PC-9 (cell line): ENCODE data around the gene APPL2. TPM values are rescaled to one million over a fixed set of nuclear protein-coding genes. Genes with fewer than 3 reads are reported as not detected.

Experiments used
- BruUV-seq: library from RNA; stranded (reverse); fragments of 400-500 nt; replicated peaks from 2 replicates; lab custom pipeline; 2021; lab: Mats Ljungman, UMichigan
- CTCF ChIA-PET: fragments of 300-600 bp; sonication (Branson Sonifier 250); formaldehyde crosslinking; loops from one replicate; lab custom pipeline; 2022; ENCODE audit warnings: antibody characterized with exemption; lab: Charles Lee
- POLR2A ChIA-PET: fragments of 300-600 bp; sonication (Branson Sonifier 250); formaldehyde crosslinking; loops from one replicate; lab custom pipeline; 2022; ENCODE audit warnings: antibody characterized with exemption; ENCODE audit not compliant: unreplicated experiment; lab: Charles Lee
- DNase-seq, 2 experiments: peaks; one replicate each; pipeline versions ENCODE4 v3.0.0 to v3.0.0-alpha.2; 2015 to 2022; ENCODE audit warnings: mixed read lengths in 1 of 2
- H2AFZ ChIP-seq: fragments of 200-600 bp; sonication (generic); 2 replicates; pipeline ENCODE4 v1.8.1; 2017; ENCODE audit warnings: antibody characterized with exemption
- H3F3A ChIP-seq: fragments of 200-600 bp; sonication (generic); 2 replicates; pipeline ENCODE4 v1.8.1; 2017; ENCODE audit warnings: antibody characterized with exemption, mild to moderate bottlenecking, low read depth; ENCODE audit not compliant: insufficient read depth
- H3K27ac ChIP-seq: fragments of 200-600 bp; sonication (generic); 2 replicates; pipeline ENCODE4 v1.6.1; 2016; ENCODE audit warnings: mixed run types
- H3K27me3 ChIP-seq: fragments of 200-600 bp; sonication (generic); 2 replicates; pipeline ENCODE4 v1.6.1; 2016; ENCODE audit warnings: low read depth, mixed run types; ENCODE audit not compliant: insufficient read depth
- H3K36me3 ChIP-seq: fragments of 200-600 bp; sonication (generic); 2 replicates; pipeline ENCODE4 v1.6.1; 2016; ENCODE audit warnings: low read depth, mixed run types
- H3K4me1 ChIP-seq: fragments of 200-600 bp; sonication (generic); replicated peaks from 2 replicates; pipeline ENCODE4 v1.6.1; 2016; ENCODE audit warnings: mixed run types; ENCODE audit not compliant: insufficient read depth
- H3K4me2 ChIP-seq: fragments of 200-600 bp; sonication (generic); 2 replicates; pipeline ENCODE4 v1.6.1; 2017; ENCODE audit warnings: mixed run types
- H3K4me3 ChIP-seq: fragments of 200-600 bp; sonication (generic); 2 replicates; pipeline ENCODE4 v1.6.1; 2016; ENCODE audit warnings: mixed run types
- H3K79me2 ChIP-seq: fragments of 200-600 bp; sonication (generic); 2 replicates; pipeline ENCODE4 v1.6.1; 2017; ENCODE audit warnings: low read depth, mixed run types
- H3K9me2 ChIP-seq: fragments of 200-600 bp; sonication (generic); 2 replicates; pipeline ENCODE4 v1.8.1; 2017; ENCODE audit warnings: mild to moderate bottlenecking; ENCODE audit not compliant: insufficient read depth
- H3K9me3 ChIP-seq: fragments of 200-600 bp; sonication (generic); 2 replicates; pipeline ENCODE4 v1.8.1; 2016; ENCODE audit warnings: low read depth; ENCODE audit not compliant: insufficient read depth
- H4K20me1 ChIP-seq: fragments of 200-600 bp; sonication (generic); 2 replicates; pipeline ENCODE4 v1.8.1; 2017; ENCODE audit not compliant: insufficient read depth
- CTCF ChIP-seq: fragments of 200-600 bp; sonication (generic); conservative IDR thresholded peaks from 2 replicates; pipeline ENCODE4 v1.6.1; 2017; ENCODE audit warnings: mixed run types, antibody characterized with exemption, mild to moderate bottlenecking, moderate library complexity
- EZH2 ChIP-seq: fragments of 200-600 bp; sonication (generic); IDR thresholded peaks from 2 replicates; pipeline ENCODE4 v1.8.0; 2017; ENCODE audit warnings: antibody characterized with exemption, low read depth
- intact Hi-C: fragments of 100-400 bp; cut with micrococcal nuclease; formaldehyde crosslinking; loops from one replicate; pipeline ENCODE4 v1.10.0; 2022; ENCODE audit not compliant: unreplicated experiment
- total RNA-seq: library from RNA; stranded (reverse); gene quantifications from 2 replicates; pipeline ENCODE4 v1.2.3, GENCODE V29; 2021

The APPL2 gene
- total RNA-seq, 1 experiment from 2014 or later = 24.3 TPM

GRCh38 chr12:105166736-105167135 lies 69.2 kb downstream of the APPL2 start:
- H3K27me3 ChIP-seq = no peaks in the 10 kb centered on the region
- peaks cover 46% of the 10 kb centered on the region for H3K36me3 ChIP-seq
- no peak overlapping the region for H3K4me3 ChIP-seq
- H3K4me1 ChIP-seq = no peaks in the 10 kb centered on the region
- H3K4me2 ChIP-seq = no peak overlapping the region
- no peak overlapping the region for H3K27ac ChIP-seq
- CTCF ChIA-PET = no interaction called here
- H3K9me2 ChIP-seq = no peaks in the 10 kb centered on the region
- no peaks in the 10 kb centered on the region for H3K79me2 ChIP-seq
- BruUV-seq = no TSS peak
- TF ChIP-seq CTCF (no peak), EZH2 (no peak)
- H4K20me1 ChIP-seq = no peaks in the 10 kb centered on the region; the same call in 1 of the 2 replicates
- H3F3A ChIP-seq = 0 out of 2 replicates have a peak, but pooled peaks cover 3% of the 10 kb centered on the region
- H2AFZ ChIP-seq = no peak overlapping the region
- H3K9me3 ChIP-seq = no peaks in the 10 kb centered on the region
- POLR2A ChIA-PET = no interaction called here
- intact Hi-C loops = loop anchor here (10.0 kb wide), 1 partner anchor 218 kb away; no protein-coding TSS in a partner anchor
- no peak for DNase-seq

GRCh38 chr12:105164068-105164467 lies 71.9 kb downstream of the APPL2 start:
- no peak overlapping the region for H3K4me2 ChIP-seq
- H4K20me1 ChIP-seq = no peaks in the 10 kb centered on the region; the same call in 1 of the 2 replicates
- TF ChIP-seq CTCF (no peak), EZH2 (no peak)
- H2AFZ ChIP-seq = no peak overlapping the region
- no TSS peak for BruUV-seq
- peaks cover 3% of the 10 kb centered on the region; the same call in 1 of the 2 replicates for H3F3A ChIP-seq
- ChIA-PET CTCF (no interaction called here), POLR2A (no interaction called here)
- no peaks in the 10 kb centered on the region for H3K79me2 ChIP-seq
- H3K9me2 ChIP-seq = no peaks in the 10 kb centered on the region
- intact Hi-C loops = loop anchor here (10.0 kb wide), 1 partner anchor 221 kb away; no protein-coding TSS in a partner anchor
- no peaks in the 10 kb centered on the region for H3K9me3 ChIP-seq
- H3K27me3 ChIP-seq = no peaks in the 10 kb centered on the region
- no peak for DNase-seq
- H3K4me3 ChIP-seq = no peak overlapping the region
- no peak overlapping the region for H3K27ac ChIP-seq
- H3K4me1 ChIP-seq = no peaks in the 10 kb centered on the region
- peaks cover 63% of the 10 kb centered on the region for H3K36me3 ChIP-seq

GRCh38 chr12:105162174-105162573 lies 73.8 kb downstream of the APPL2 start:
- intact Hi-C loops = loop anchor here (10.0 kb wide), 1 partner anchor 223 kb away; no protein-coding TSS in a partner anchor
- peaks cover 55% of the 10 kb centered on the region for H3K36me3 ChIP-seq
- H3K9me2 ChIP-seq = no peaks in the 10 kb centered on the region
- H3F3A ChIP-seq = peaks cover 3% of the 10 kb centered on the region; the same call in 1 of the 2 replicates
- no peaks in the 10 kb centered on the region for H3K27me3 ChIP-seq
- H3K27ac ChIP-seq = no peak overlapping the region
- H3K79me2 ChIP-seq = no peaks in the 10 kb centered on the region
- no peak overlapping the region for H3K4me2 ChIP-seq
- no peaks in the 10 kb centered on the region; the same call in 1 of the 2 replicates for H4K20me1 ChIP-seq
- H3K4me3 ChIP-seq = no peak overlapping the region
- POLR2A ChIA-PET = no interaction called here
- no TSS peak for BruUV-seq
- H3K4me1 ChIP-seq = no peaks in the 10 kb centered on the region
- CTCF ChIA-PET = no interaction called here
- no peak for TF ChIP-seq CTCF
- no peak for TF ChIP-seq EZH2
- H2AFZ ChIP-seq = no peak overlapping the region
- H3K9me3 ChIP-seq = no peaks in the 10 kb centered on the region
- DNase-seq = no peak
